ENCODE results near the gene ANKS1B. TPM values are rescaled to one million over a fixed set of nuclear protein-coding genes. Genes with fewer than 3 reads are reported as not detected.

The ANKS1B gene
- polyA plus RNA-seq, 1 experiment, result 0.27 TPM

DNA sequence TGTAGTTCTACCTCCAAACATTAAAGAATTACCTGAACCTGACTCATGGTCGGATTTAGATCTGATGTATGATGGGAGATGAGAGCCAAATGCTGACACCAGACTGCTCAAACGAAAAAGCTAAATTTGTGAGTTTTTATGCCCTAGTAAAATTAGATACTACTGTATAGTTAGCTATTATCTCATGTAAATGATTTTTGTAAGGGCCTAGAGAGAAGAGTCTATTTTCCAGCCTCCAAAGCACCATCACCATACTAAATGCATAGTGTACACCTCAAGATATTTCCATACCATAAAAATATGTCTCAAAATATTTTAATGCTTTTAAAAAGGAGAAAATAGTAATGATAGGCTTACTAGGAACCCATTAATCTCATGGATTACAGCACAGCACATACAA is 18.3 kb downstream of the ANKS1B start:
- CTCF ChIA-PET, result no interaction called here
- no peak for DNase-seq (ENCODE audit: low read depth)
- Histone ChIP-seq H3K27me3 (ENCODE audit: control insufficient read depth, insufficient read depth, low read length) (no peaks in the 10 kb centered on the region), H3K36me3 (ENCODE audit: control insufficient read depth, insufficient read depth, low read length) (no peaks in the 10 kb centered on the region), H3K4me3 (ENCODE audit: low read depth, low read length) (no peak overlapping the region)
- POLR2A ChIA-PET, result no interaction called here
- no peak for TF ChIP-seq CTCF (IDR thresholded peaks at IDR 0.05; ENCODE audit: insufficient read depth, low read depth, low read length)

GRCh38 chr12:99960311-99960710 is 24.4 kb downstream of the ANKS1B start:
- no peak for TF ChIP-seq CTCF (IDR thresholded peaks at IDR 0.05; ENCODE audit: insufficient read depth, low read depth, low read length)

GRCh38 chr12:99959549-99960170 is 25.1 kb downstream of the ANKS1B start:
- POLR2A ChIA-PET, result no interaction called here
- H3K27me3 ChIP-seq (ENCODE audit: control insufficient read depth, insufficient read depth, low read length), result no peaks in the 10 kb centered on the region
- H3K4me3 ChIP-seq (ENCODE audit: low read depth, low read length), result no peak overlapping the region
- H3K36me3 ChIP-seq (ENCODE audit: control insufficient read depth, insufficient read depth, low read length), result no peaks in the 10 kb centered on the region
- CTCF ChIA-PET, result no interaction called here
- no peak for TF ChIP-seq CTCF (IDR thresholded peaks at IDR 0.05; ENCODE audit: insufficient read depth, low read depth, low read length)
- DNase-seq (ENCODE audit: low read depth), result no peak

More at GRCh38 chr12:99960311-99960710, 24.4 kb downstream of the ANKS1B start:
- DNase-seq (ENCODE audit: low read depth), result no peak
- H3K27me3 ChIP-seq (ENCODE audit: control insufficient read depth, insufficient read depth, low read length), result no peaks in the 10 kb centered on the region
- no peak overlapping the region for H3K4me3 ChIP-seq (ENCODE audit: low read depth, low read length)
- POLR2A ChIA-PET, result no interaction called here
- CTCF ChIA-PET, result interaction anchor here (0.8 kb wide), 1 partner anchor 17 kb away, joined by 3 read pairs; no protein-coding TSS in a partner anchor
- H3K36me3 ChIP-seq (ENCODE audit: control insufficient read depth, insufficient read depth, low read length), result no peaks in the 10 kb centered on the region

- no peak for TF ChIP-seq CTCF (IDR thresholded peaks at IDR 0.05; ENCODE audit: insufficient read depth, low read depth, low read length)
- POLR2A ChIA-PET, result no interaction called here
- CTCF ChIA-PET, result no interaction called here
- DNase-seq (ENCODE audit: low read depth), result no peak
- H3K36me3 ChIP-seq (ENCODE audit: control insufficient read depth, insufficient read depth, low read length), result no peaks in the 10 kb centered on the region
- no peak overlapping the region for H3K4me3 ChIP-seq (ENCODE audit: low read depth, low read length)
- H3K27me3 ChIP-seq (ENCODE audit: control insufficient read depth, insufficient read depth, low read length), result no peaks in the 10 kb centered on the region
Measured at GRCh38 chr12:99957866-99958466, 26.8 kb downstream of the ANKS1B start.

DNA sequence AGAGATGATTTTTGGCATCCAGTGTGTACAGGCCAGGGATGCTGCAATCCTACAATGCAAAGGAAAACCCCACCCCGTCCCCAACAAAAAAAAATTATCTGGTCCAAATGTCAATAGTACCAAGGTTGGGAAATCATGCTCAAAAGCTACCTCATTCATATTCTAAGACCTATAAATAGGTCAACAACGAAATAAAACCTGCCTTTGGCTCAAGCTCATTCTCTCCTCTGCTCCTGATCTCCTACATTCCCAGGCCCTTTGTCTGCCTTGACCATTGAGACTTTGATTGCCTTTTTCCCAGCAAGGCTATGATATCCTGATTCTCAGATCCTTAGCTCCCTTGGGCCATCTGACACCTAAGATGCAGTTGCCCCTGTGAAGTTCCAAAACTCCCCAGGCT is 30.0 kb downstream of the ANKS1B start:
- no peak overlapping the region for H3K4me3 ChIP-seq (ENCODE audit: low read depth, low read length)
- POLR2A ChIA-PET, result no interaction called here
- H3K27me3 ChIP-seq (ENCODE audit: control insufficient read depth, insufficient read depth, low read length), result no peaks in the 10 kb centered on the region
- TF ChIP-seq CTCF (IDR thresholded peaks at IDR 0.05; ENCODE audit: insufficient read depth, low read depth, low read length), result no peak
- no peaks in the 10 kb centered on the region for H3K36me3 ChIP-seq (ENCODE audit: control insufficient read depth, insufficient read depth, low read length)
- DNase-seq (ENCODE audit: low read depth), result no peak
- CTCF ChIA-PET, result no interaction called here
